Chondrocyte (in vitro differentiated cells): ENCODE results near the gene CENPV. TPM values are rescaled to one million over a fixed set of nuclear protein-coding genes. Genes with fewer than 3 reads are reported as not detected.

Experiments
- DNase-seq: peaks from one replicate; pipeline ENCODE4 v3.0.0; 2021; ENCODE audit warnings: mixed read lengths, low spot score
- H3K27ac Mint-ChIP-seq: one replicate; pipeline ENCODE4 v1.8.0; 2021; ENCODE audit warnings: mild to moderate bottlenecking, moderate library complexity, mixed read lengths; ENCODE audit not compliant: unreplicated experiment
- H3K27me3 Mint-ChIP-seq: 2 replicates; pipeline ENCODE4 v1.8.0; 2021; ENCODE audit warnings: low read depth, mixed read lengths
- H3K36me3 Mint-ChIP-seq: 2 replicates; pipeline ENCODE4 v1.8.0; 2021; ENCODE audit warnings: low read depth, mixed read lengths
- H3K4me1 Mint-ChIP-seq: 2 replicates; pipeline ENCODE4 v1.8.0; 2021; ENCODE audit warnings: low read depth, mild to moderate bottlenecking, mixed read lengths
- H3K4me3 Mint-ChIP-seq: one replicate; pipeline ENCODE4 v1.8.0; 2021; ENCODE audit warnings: mild to moderate bottlenecking, moderate library complexity, mixed read lengths; ENCODE audit not compliant: unreplicated experiment
- H3K9me3 Mint-ChIP-seq: 2 replicates; pipeline ENCODE4 v1.8.0; 2021; ENCODE audit warnings: low read depth, mixed read lengths
- total RNA-seq: library from RNA; stranded (reverse); gene quantifications from 3 replicates; pipeline ENCODE4 v1.2.1, GENCODE V29; 2021
- TF ChIP-seq, protein P1 (sequence below): fragments of 200-600 bp; sonication (generic); IDR thresholded peaks from 2 replicates; pipeline ENCODE4 v1.5.0; 2021; ENCODE audit warnings: antibody characterized with exemption, mild to moderate bottlenecking, moderate library complexity

CENPV gene
- total RNA-seq, 1 donor from 2014 or later, result 12.3 TPM

DNA sequence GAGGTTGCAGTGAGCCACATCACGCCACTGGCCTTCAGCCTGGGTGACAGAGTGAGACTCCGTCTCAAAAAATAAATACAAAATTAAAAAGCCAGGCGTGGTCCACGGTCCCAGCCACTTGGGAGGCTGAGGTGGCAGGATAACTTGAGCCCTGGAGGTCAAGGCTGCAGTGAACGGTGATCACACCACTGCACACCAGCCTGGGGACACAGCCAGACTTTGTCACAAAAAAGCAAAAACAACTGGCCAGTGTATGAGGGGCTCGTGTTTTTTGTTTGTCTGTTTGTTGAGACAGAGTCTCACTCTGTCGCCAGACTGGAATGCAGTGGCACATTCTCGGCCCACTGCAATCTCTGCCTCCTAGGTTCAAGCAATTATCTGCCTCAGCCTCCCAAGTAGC lies 26.4 kb upstream of the CENPV start:
- peaks cover 20% of the 10 kb centered on the region for H3K36me3 Mint-ChIP-seq
- no peak overlapping the region for H3K27ac Mint-ChIP-seq
- DNase-seq, result peak; percentile 33
- TF ChIP-seq, protein P1, sequence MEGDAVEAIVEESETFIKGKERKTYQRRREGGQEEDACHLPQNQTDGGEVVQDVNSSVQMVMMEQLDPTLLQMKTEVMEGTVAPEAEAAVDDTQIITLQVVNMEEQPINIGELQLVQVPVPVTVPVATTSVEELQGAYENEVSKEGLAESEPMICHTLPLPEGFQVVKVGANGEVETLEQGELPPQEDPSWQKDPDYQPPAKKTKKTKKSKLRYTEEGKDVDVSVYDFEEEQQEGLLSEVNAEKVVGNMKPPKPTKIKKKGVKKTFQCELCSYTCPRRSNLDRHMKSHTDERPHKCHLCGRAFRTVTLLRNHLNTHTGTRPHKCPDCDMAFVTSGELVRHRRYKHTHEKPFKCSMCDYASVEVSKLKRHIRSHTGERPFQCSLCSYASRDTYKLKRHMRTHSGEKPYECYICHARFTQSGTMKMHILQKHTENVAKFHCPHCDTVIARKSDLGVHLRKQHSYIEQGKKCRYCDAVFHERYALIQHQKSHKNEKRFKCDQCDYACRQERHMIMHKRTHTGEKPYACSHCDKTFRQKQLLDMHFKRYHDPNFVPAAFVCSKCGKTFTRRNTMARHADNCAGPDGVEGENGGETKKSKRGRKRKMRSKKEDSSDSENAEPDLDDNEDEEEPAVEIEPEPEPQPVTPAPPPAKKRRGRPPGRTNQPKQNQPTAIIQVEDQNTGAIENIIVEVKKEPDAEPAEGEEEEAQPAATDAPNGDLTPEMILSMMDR, result no peak
- H3K4me1 Mint-ChIP-seq, result peaks cover 33% of the 10 kb centered on the region
- H3K4me3 Mint-ChIP-seq, result peak overlapping the region; percentile 16
- H3K9me3 Mint-ChIP-seq, result no peaks in the 10 kb centered on the region
- H3K27me3 Mint-ChIP-seq, result no peaks in the 10 kb centered on the region

DNA sequence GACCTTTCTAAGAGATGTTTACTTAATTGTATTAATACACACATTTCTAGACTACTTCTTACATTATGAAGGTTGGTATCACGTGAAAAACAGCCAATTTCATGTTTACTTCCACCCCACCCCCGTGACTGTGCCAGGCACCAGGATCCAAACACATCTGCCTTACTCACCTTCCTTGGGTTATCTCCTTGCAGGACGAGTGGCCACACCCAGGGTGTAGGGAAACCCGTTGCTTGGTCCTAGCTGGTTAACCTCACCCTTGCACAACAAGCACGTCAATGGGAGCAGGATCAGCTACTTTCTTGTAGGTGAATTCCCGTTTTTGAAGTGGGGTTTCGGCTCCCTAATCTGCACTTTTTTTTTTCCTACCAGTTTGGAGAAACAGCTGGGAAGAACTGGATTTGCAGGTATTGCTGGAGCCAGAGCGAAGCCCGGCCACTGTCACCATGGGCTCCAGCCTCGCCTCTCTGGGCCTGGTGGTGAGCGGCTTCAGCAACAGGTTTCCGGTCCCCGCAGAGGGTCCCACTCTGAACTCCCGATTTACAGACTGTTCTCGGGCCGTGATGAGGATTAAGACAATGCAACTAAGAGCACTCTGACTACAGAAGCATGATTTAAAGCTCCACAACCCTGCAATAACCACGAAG lies 25.5 kb upstream of the CENPV start:
- peak; percentile 70 for DNase-seq
- H3K36me3 Mint-ChIP-seq, result peaks cover 20% of the 10 kb centered on the region
- H3K4me3 Mint-ChIP-seq, result no peak overlapping the region
- no peaks in the 10 kb centered on the region for H3K9me3 Mint-ChIP-seq
- H3K4me1 Mint-ChIP-seq, result peaks cover 33% of the 10 kb centered on the region
- TF ChIP-seq, protein P1, result no peak
- no peaks in the 10 kb centered on the region for H3K27me3 Mint-ChIP-seq
- H3K27ac Mint-ChIP-seq, result no peak overlapping the region

DNA sequence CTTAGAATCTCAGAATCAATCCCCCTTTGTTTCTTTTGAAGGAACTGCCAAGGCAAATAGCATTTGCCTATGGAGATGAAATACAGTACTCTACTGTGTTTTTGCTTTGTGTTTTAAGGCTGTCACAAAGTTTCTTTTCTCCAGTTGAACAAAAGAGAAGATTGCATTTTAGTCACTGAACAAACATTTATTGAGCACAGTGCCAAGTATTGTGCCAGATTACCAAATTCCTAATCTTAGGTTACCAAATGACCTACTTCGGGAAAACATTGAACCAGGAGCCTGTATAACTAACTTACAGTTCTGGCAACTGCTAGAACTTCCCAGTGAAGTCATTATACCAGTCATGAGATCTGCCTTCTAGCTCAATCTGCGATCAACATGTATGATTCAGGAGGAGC lies 24.7 kb upstream of the CENPV start:
- no peak overlapping the region for H3K4me3 Mint-ChIP-seq
- TF ChIP-seq, protein P1, result no peak
- no peaks in the 10 kb centered on the region for H3K27me3 Mint-ChIP-seq
- H3K9me3 Mint-ChIP-seq, result no peaks in the 10 kb centered on the region
- peaks cover 24% of the 10 kb centered on the region for H3K4me1 Mint-ChIP-seq
- H3K36me3 Mint-ChIP-seq, result peaks cover 16% of the 10 kb centered on the region
- H3K27ac Mint-ChIP-seq, result no peak overlapping the region
- no peak for DNase-seq

DNA sequence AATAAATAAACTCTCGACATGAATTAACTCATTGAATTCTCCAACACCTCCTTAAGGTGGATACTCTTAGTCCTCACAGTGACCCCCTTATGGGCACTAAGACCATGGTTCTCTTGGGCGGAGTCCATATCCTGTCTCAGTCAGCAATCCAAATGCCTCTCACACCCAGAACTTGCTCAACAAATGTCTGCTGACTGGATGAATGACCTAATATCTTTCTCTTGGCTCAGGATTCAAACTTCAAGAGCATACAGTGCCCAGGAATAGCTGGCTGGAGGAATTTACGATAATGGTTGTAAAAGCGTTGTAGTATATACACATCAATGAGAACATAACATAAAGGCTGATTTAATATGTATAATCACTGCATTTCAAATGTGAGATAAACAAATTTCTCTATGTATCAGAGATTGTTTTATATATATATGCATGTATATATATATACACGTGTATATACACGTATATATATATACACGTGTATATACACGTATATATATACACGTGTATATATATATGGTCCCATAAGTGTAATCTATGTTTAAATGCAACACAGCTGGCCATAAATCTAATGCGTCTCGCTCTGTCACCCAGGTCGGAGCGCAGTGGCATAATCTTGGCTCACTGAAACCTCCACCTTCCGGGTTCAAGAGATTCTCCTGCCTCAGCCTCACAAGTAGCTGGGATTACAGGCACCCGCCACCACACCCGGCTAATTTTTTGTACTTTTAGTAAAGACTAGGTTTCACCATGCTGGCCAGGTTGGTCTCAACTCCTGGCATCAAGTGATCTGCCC lies 21.1 kb upstream of the CENPV start:
- H3K27ac Mint-ChIP-seq, result peak overlapping the region; percentile 79
- TF ChIP-seq, protein P1, result no peak
- DNase-seq, result no peak
- no peaks in the 10 kb centered on the region for H3K36me3 Mint-ChIP-seq
- H3K4me1 Mint-ChIP-seq, result peaks cover 4% of the 10 kb centered on the region
- no peak overlapping the region for H3K4me3 Mint-ChIP-seq
- H3K27me3 Mint-ChIP-seq, result no peaks in the 10 kb centered on the region
- no peaks in the 10 kb centered on the region for H3K9me3 Mint-ChIP-seq

DNA sequence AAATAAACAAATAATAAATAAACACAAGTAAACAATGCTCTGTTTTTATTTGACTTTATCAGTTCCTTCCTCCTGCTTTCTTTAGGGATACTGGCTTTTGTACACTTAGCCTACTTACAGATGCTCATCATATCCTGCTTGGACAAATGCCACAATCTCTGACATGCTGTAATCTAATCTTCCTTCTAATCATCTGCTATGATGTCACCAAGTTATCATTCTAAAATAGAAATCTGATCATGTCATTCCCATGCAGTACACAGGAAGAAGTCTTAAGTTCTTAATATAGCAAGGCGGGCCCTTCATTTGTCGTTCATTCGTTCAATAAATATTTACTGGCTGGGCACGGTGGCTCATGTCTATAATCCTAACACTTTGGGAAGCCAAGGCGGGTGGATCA lies 18.5 kb upstream of the CENPV start:
- Mint-ChIP-seq H3K27ac (no peak overlapping the region), H3K4me1 (peaks cover 4% of the 10 kb centered on the region), H3K4me3 (no peak overlapping the region), H3K36me3 (no peaks in the 10 kb centered on the region), H3K9me3 (no peaks in the 10 kb centered on the region), H3K27me3 (no peaks in the 10 kb centered on the region)
- TF ChIP-seq, protein P1, result no peak
- DNase-seq, result no peak
